Right lobe of liver (tissue), 4 donors: ENCODE results near the gene PITPNC1.

Experiments used
- CTCF ChIP-seq, 4 donors: fragments of 200-600 bp in 3 of 4; fragments of 450-650 bp in 1 of 4; IDR thresholded peaks; one replicate each; pipeline versions ENCODE4 v1.5.1 to v1.8.0; 2016 to 2022; ENCODE audit warnings: antibody characterized with exemption in 4 of 4, mild to moderate bottlenecking in 2 of 4
- POLR2A ChIP-seq: fragments of 450-650 bp; IDR thresholded peaks from one replicate; pipeline ENCODE4 v1.6.1; 2017; ENCODE audit warnings: antibody characterized with exemption, mild to moderate bottlenecking
- donor health status: DM: no; HTN: no; CAD: no.
- donor health status: DM: no; HTN: no; CAD: no.
- donor health status: DM: no; HTN: yes; CAD: no.

- TF ChIP-seq CTCF (IDR thresholded peaks at IDR 0.05) (no peak), POLR2A (no peak)
These were observed 75.8 kb downstream of the PITPNC1 start for GRCh38 chr17:67452681-67453554.
